ENCODE data around the gene FHIP1B.
A peak's percentile ranks its signal among the peaks of the same experiment; 100 is the strongest.
"Not testable (repeated sequence)": the region's sequence is repeated elsewhere in the genome, so short reads cannot be mapped to it uniquely, and the experiment has no call there.

FHIP1B gene

GRCh38 chr11:6251990-6252473, 17.6 kb upstream of the FHIP1B start:
- H3K9me3 ChIP-seq (ENCODE audit: control extremely low read depth in 1 of 5, control insufficient read depth in 4 of 5, insufficient read depth in 2 of 5, low read depth in 1 of 5, low read length in 4 of 5), result peaks cover 0 to 4% (median 0%) of the 10 kb centered on the region in 5 experiments
- POLR2A ChIA-PET, result no interaction called here
- 94% methylated on average over 5 of the region's 6 CpGs for WGBS (ENCODE audit: insufficient coverage)
- H3K27me3 ChIP-seq (replicated peaks in 2 of 5; ENCODE audit: control insufficient read depth in 4 of 5, insufficient read depth in 5 of 5, low read length in 4 of 5), result peaks cover 2 to 25% (median 10%) of the 10 kb centered on the region in 5 experiments
- no peaks in the 10 kb centered on the region for H3K4me1 ChIP-seq (ENCODE audit: control extremely low read depth in 1 of 4, control insufficient read depth in 4 of 4, insufficient read depth in 4 of 4, low read length in 3 of 4)
- no peak overlapping the region for H3K4me3 ChIP-seq (ENCODE audit: control insufficient read depth in 1 of 7, extremely low read depth in 1 of 7, insufficient read depth in 4 of 7, low read depth in 2 of 7, low read length in 6 of 7)
- no peaks in the 10 kb centered on the region for H3K36me3 ChIP-seq (ENCODE audit: control insufficient read depth in 4 of 4, insufficient read depth in 4 of 4, low read length in 3 of 4)
- CTCF ChIA-PET, result interaction anchor here (1.0 to 2.6 kb wide), 5 partner anchors 9 to 102 kb away, joined by 3 to 12 read pairs (median 4); no protein-coding TSS in a partner anchor
- peak in 1 of 3 donors; percentile 62 for DNase-seq
- no peak overlapping the region for H3K27ac ChIP-seq (ENCODE audit: insufficient read depth in 1 of 2, low read depth in 1 of 2, low read length in 2 of 2, poor library complexity in 1 of 2, severe bottlenecking in 2 of 2)

- ChIA-PET CTCF (interaction anchor here (0.8 to 2.6 kb wide), 12 partner anchors 9 to 106 kb away, joined by 3 to 12 read pairs (median 4); no protein-coding TSS in a partner anchor), POLR2A (no interaction called here)
- no peaks in the 10 kb centered on the region for H3K36me3 ChIP-seq (ENCODE audit: control insufficient read depth in 4 of 4, insufficient read depth in 4 of 4, low read length in 3 of 4)
- DNase-seq, result peak in 2 of 3 donors; percentile 36 to 46
- no peaks in the 10 kb centered on the region for H3K4me1 ChIP-seq (ENCODE audit: control extremely low read depth in 1 of 4, control insufficient read depth in 4 of 4, insufficient read depth in 4 of 4, low read length in 3 of 4)
- no peak overlapping the region for H3K27ac ChIP-seq (ENCODE audit: insufficient read depth in 1 of 2, low read depth in 1 of 2, low read length in 2 of 2, poor library complexity in 1 of 2, severe bottlenecking in 2 of 2)
- H3K9me3 ChIP-seq (ENCODE audit: control extremely low read depth in 1 of 5, control insufficient read depth in 4 of 5, insufficient read depth in 2 of 5, low read depth in 1 of 5, low read length in 4 of 5), result peaks cover 0 to 4% (median 0%) of the 10 kb centered on the region in 5 experiments
- peaks cover 2 to 17% (median 4%) of the 10 kb centered on the region in 5 experiments for H3K27me3 ChIP-seq (replicated peaks in 2 of 5; ENCODE audit: control insufficient read depth in 4 of 5, insufficient read depth in 5 of 5, low read length in 4 of 5)
- 74% methylated on average over 5 of the region's 6 CpGs for WGBS (ENCODE audit: insufficient coverage)
- no peak overlapping the region for H3K4me3 ChIP-seq (ENCODE audit: control insufficient read depth in 1 of 7, extremely low read depth in 1 of 7, insufficient read depth in 4 of 7, low read depth in 2 of 7, low read length in 6 of 7)
These were observed 16.8 kb upstream of the FHIP1B start for GRCh38 chr11:6251120-6251733.

GRCh38 chr11:6249770-6250555, 15.5 kb upstream of the FHIP1B start:
- no peak overlapping the region for H3K4me3 ChIP-seq (ENCODE audit: control insufficient read depth in 1 of 7, extremely low read depth in 1 of 7, insufficient read depth in 4 of 7, low read depth in 2 of 7, low read length in 6 of 7)
- no peaks in the 10 kb centered on the region for H3K9me3 ChIP-seq (ENCODE audit: control extremely low read depth in 1 of 5, control insufficient read depth in 4 of 5, insufficient read depth in 2 of 5, low read depth in 1 of 5, low read length in 4 of 5)
- H3K27ac ChIP-seq (ENCODE audit: insufficient read depth in 1 of 2, low read depth in 1 of 2, low read length in 2 of 2, poor library complexity in 1 of 2, severe bottlenecking in 2 of 2), result no peak overlapping the region
- peaks cover 0 to 8% (median 3%) of the 10 kb centered on the region in 5 experiments for H3K27me3 ChIP-seq (replicated peaks in 2 of 5; ENCODE audit: control insufficient read depth in 4 of 5, insufficient read depth in 5 of 5, low read length in 4 of 5)
- H3K4me1 ChIP-seq (ENCODE audit: control extremely low read depth in 1 of 4, control insufficient read depth in 4 of 4, insufficient read depth in 4 of 4, low read length in 3 of 4), result no peaks in the 10 kb centered on the region
- ChIA-PET POLR2A (interaction anchor here (0.6 kb wide), 1 partner anchor 508 kb away, joined by 3 read pairs; no protein-coding TSS in a partner anchor), CTCF (interaction anchor here (0.8 to 2.6 kb wide), 13 partner anchors 8 to 111 kb away, joined by 3 to 8 read pairs (median 3); partner anchors contain the start of gene CCKBR)
- WGBS (ENCODE audit: insufficient coverage), result 94% methylated on average over 3 of the region's 3 CpGs
- peak; percentile 55 to 87 (median 78) for DNase-seq
- H3K36me3 ChIP-seq (ENCODE audit: control insufficient read depth in 4 of 4, insufficient read depth in 4 of 4, low read length in 3 of 4), result no peaks in the 10 kb centered on the region

- H3K27ac ChIP-seq (ENCODE audit: insufficient read depth in 1 of 2, low read depth in 1 of 2, low read length in 2 of 2, poor library complexity in 1 of 2, severe bottlenecking in 2 of 2); H3K36me3 ChIP-seq (ENCODE audit: control insufficient read depth in 4 of 4, insufficient read depth in 4 of 4, low read length in 3 of 4); H3K9me3 ChIP-seq (ENCODE audit: control extremely low read depth in 1 of 5, control insufficient read depth in 4 of 5, insufficient read depth in 2 of 5, low read depth in 1 of 5, low read length in 4 of 5); H3K4me1 ChIP-seq (ENCODE audit: control extremely low read depth in 1 of 4, control insufficient read depth in 4 of 4, insufficient read depth in 4 of 4, low read length in 3 of 4); H3K4me3 ChIP-seq (ENCODE audit: control insufficient read depth in 1 of 7, extremely low read depth in 1 of 7, insufficient read depth in 4 of 7, low read depth in 2 of 7, low read length in 6 of 7); H3K27me3 ChIP-seq (replicated peaks in 2 of 5; ENCODE audit: control insufficient read depth in 4 of 5, insufficient read depth in 5 of 5, low read length in 4 of 5); POLR2A ChIA-PET; DNase-seq: not testable (repeated sequence)
- WGBS (ENCODE audit: insufficient coverage), result 100% methylated on average over 2 of the region's 3 CpGs
- CTCF ChIA-PET, result interaction anchor here (1.0 to 1.9 kb wide), 4 partner anchors 8 to 49 kb away, joined by 3 to 7 read pairs (median 3); partner anchors contain the start of gene CCKBR
These were observed 14.5 kb upstream of the FHIP1B start for GRCh38 chr11:6248897-6249296.

GRCh38 chr11:6248248-6248647, 13.8 kb upstream of the FHIP1B start:
- Histone ChIP-seq H3K36me3 (ENCODE audit: control insufficient read depth in 4 of 4, insufficient read depth in 4 of 4, low read length in 3 of 4) (no peaks in the 10 kb centered on the region), H3K27me3 (replicated peaks in 2 of 5; ENCODE audit: control insufficient read depth in 4 of 5, insufficient read depth in 5 of 5, low read length in 4 of 5) (peaks cover 0 to 8% (median 0%) of the 10 kb centered on the region in 5 experiments), H3K27ac (ENCODE audit: insufficient read depth in 1 of 2, low read depth in 1 of 2, low read length in 2 of 2, poor library complexity in 1 of 2, severe bottlenecking in 2 of 2) (no peak overlapping the region), H3K4me1 (ENCODE audit: control extremely low read depth in 1 of 4, control insufficient read depth in 4 of 4, insufficient read depth in 4 of 4, low read length in 3 of 4) (no peaks in the 10 kb centered on the region), H3K4me3 (ENCODE audit: control insufficient read depth in 1 of 7, extremely low read depth in 1 of 7, insufficient read depth in 4 of 7, low read depth in 2 of 7, low read length in 6 of 7) (no peak overlapping the region), H3K9me3 (ENCODE audit: control extremely low read depth in 1 of 5, control insufficient read depth in 4 of 5, insufficient read depth in 2 of 5, low read depth in 1 of 5, low read length in 4 of 5) (no peaks in the 10 kb centered on the region)
- ChIA-PET CTCF (interaction anchor here (1.2 kb wide), 1 partner anchor 9 kb away, joined by 3 read pairs; no protein-coding TSS in a partner anchor), POLR2A (no interaction called here)
- no CpG with 5 or more reads among the region's 1 CpG for WGBS (ENCODE audit: insufficient coverage)
- DNase-seq, result no peak

GRCh38 chr11:6245536-6245935, 11.1 kb upstream of the FHIP1B start:
- Histone ChIP-seq H3K36me3 (ENCODE audit: control insufficient read depth in 4 of 4, insufficient read depth in 4 of 4, low read length in 3 of 4) (no peaks in the 10 kb centered on the region), H3K27ac (ENCODE audit: insufficient read depth in 1 of 2, low read depth in 1 of 2, low read length in 2 of 2, poor library complexity in 1 of 2, severe bottlenecking in 2 of 2) (no peak overlapping the region), H3K4me1 (ENCODE audit: control extremely low read depth in 1 of 4, control insufficient read depth in 4 of 4, insufficient read depth in 4 of 4, low read length in 3 of 4) (peaks cover 0 to 6% (median 2%) of the 10 kb centered on the region in 4 experiments), H3K9me3 (ENCODE audit: control extremely low read depth in 1 of 5, control insufficient read depth in 4 of 5, insufficient read depth in 2 of 5, low read depth in 1 of 5, low read length in 4 of 5) (no peaks in the 10 kb centered on the region), H3K4me3 (ENCODE audit: control insufficient read depth in 1 of 7, extremely low read depth in 1 of 7, insufficient read depth in 4 of 7, low read depth in 2 of 7, low read length in 6 of 7) (no peak overlapping the region), H3K27me3 (replicated peaks in 2 of 5; ENCODE audit: control insufficient read depth in 4 of 5, insufficient read depth in 5 of 5, low read length in 4 of 5) (peaks cover 0 to 8% (median 0%) of the 10 kb centered on the region in 5 experiments)
- ChIA-PET CTCF (no interaction called here), POLR2A (no interaction called here)
- 100% methylated on average over 1 of the region's 2 CpGs for WGBS (ENCODE audit: insufficient coverage)
- DNase-seq, result no peak
